Measurements from ENCODE around the gene PGA3.
"Not testable (repeated sequence)": the region's sequence is repeated elsewhere in the genome, so short reads cannot be mapped to it uniquely, and the experiment has no call there.

GRCh38 chr11:61210629-61211028, 7.3 kb downstream of the PGA3 start:
- TF ChIP-seq POLR2A (IDR thresholded peaks at IDR 0.05), result not testable (repeated sequence)
- TF ChIP-seq, protein P1, sequence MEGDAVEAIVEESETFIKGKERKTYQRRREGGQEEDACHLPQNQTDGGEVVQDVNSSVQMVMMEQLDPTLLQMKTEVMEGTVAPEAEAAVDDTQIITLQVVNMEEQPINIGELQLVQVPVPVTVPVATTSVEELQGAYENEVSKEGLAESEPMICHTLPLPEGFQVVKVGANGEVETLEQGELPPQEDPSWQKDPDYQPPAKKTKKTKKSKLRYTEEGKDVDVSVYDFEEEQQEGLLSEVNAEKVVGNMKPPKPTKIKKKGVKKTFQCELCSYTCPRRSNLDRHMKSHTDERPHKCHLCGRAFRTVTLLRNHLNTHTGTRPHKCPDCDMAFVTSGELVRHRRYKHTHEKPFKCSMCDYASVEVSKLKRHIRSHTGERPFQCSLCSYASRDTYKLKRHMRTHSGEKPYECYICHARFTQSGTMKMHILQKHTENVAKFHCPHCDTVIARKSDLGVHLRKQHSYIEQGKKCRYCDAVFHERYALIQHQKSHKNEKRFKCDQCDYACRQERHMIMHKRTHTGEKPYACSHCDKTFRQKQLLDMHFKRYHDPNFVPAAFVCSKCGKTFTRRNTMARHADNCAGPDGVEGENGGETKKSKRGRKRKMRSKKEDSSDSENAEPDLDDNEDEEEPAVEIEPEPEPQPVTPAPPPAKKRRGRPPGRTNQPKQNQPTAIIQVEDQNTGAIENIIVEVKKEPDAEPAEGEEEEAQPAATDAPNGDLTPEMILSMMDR (IDR thresholded peaks at IDR 0.05), result not testable (repeated sequence)

Measured in heart left ventricle (tissue), 13 donors.